Astrocyte (in vitro differentiated cells and primary cell): ENCODE results near the gene MYH9.

Experiments used
- EZH2 ChIP-seq: IDR thresholded peaks from 2 replicates; pipeline ENCODE4 v1.6.1; 2012; ENCODE audit warnings: mild to moderate bottlenecking, low read length, inconsistent platforms; ENCODE audit not compliant: insufficient read depth
- TF ChIP-seq, protein P1 (sequence below): IDR thresholded peaks from 2 replicates; pipeline ENCODE4 v1.5.1; 2011; ENCODE audit warnings: low read depth, mild to moderate bottlenecking, inconsistent platforms, low read length, moderate library complexity; ENCODE audit not compliant: insufficient read depth

DNA sequence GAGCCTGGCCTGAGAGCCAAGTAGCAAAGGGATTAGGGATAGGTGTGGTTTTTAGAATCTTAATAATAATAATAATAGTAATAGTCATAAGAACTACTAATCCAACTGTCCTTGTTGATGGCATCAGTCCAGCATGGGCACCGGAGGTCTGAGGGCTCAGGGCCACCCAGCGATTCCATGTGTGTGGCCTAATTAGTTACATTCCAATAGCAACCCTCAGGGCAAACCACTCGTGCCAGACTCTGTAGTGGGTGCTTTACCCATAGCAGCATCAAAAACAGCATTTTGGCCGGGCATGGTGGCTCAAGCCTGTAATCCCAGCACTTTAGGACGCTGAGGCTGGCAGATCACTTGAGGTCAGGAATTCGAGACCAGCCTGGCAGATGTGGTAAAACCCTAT lies 19.0 kb upstream of the MYH9 start:
- TF ChIP-seq, protein P1, sequence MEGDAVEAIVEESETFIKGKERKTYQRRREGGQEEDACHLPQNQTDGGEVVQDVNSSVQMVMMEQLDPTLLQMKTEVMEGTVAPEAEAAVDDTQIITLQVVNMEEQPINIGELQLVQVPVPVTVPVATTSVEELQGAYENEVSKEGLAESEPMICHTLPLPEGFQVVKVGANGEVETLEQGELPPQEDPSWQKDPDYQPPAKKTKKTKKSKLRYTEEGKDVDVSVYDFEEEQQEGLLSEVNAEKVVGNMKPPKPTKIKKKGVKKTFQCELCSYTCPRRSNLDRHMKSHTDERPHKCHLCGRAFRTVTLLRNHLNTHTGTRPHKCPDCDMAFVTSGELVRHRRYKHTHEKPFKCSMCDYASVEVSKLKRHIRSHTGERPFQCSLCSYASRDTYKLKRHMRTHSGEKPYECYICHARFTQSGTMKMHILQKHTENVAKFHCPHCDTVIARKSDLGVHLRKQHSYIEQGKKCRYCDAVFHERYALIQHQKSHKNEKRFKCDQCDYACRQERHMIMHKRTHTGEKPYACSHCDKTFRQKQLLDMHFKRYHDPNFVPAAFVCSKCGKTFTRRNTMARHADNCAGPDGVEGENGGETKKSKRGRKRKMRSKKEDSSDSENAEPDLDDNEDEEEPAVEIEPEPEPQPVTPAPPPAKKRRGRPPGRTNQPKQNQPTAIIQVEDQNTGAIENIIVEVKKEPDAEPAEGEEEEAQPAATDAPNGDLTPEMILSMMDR, result no peak
- TF ChIP-seq EZH2, result no peak
